GM19023 (cell line): ENCODE results near the gene ARHGEF11.
A peak's percentile ranks its signal among the peaks of the same experiment; 100 is the strongest.
"Not testable (repeated sequence)": the region's sequence is repeated elsewhere in the genome, so short reads cannot be mapped to it uniquely, and the experiment has no call there.

ENCODE experiments used
- ATAC-seq: cut with Tn5 transposase; IDR thresholded peaks from one replicate; pipeline ENCODE4 v1.9.1; 2021; ENCODE audit warnings: mild to moderate bottlenecking, moderate library complexity; ENCODE audit not compliant: unreplicated experiment

Gene ARHGEF11

GRCh38 chr1:157045250-157046218 lies at the start of gene ARHGEF11:
TSS of gene ARHGEF11 (minus strand) at chr1:157045742. CDS start at chr1:157044330, 1,412 bp downstream.
- ATAC-seq, result peak; percentile 72

GRCh38 chr1:157095091-157095490 lies 49.5 kb upstream of the ARHGEF11 start:
- no peak for ATAC-seq

GRCh38 chr1:157092831-157093230 lies 47.3 kb upstream of the ARHGEF11 start:
- ATAC-seq, result no peak

DNA sequence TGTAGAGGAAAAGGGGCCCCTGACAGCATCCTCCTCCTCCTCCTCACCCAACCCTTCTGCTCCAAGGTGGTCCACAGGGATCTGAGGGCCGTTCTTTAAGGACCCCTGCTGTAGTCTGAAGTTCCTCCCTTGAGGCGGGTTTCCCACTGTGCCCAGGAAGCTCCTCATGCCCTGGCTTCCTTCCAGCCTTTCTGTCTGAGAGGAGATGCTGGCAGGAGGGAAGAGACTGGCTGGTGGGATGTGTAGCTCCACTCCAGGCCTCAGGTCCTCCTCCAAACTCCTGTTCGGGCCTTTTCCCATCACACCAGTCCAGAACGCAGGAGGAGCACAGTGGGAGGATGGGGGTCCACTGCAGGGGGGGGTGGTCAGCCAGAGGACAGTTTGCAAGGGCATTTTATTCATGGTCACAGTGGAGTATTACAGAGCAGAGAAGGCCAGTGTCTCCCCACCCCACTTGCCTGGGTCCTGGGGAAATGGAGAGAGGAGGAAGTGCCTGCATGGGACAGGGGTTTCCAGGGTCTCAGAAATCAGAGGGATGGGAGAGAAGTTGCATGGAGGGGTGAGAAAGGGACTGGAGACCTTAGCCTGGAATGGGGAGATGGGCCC lies 46.2 kb upstream of the ARHGEF11 start:
- ATAC-seq, result no peak

DNA sequence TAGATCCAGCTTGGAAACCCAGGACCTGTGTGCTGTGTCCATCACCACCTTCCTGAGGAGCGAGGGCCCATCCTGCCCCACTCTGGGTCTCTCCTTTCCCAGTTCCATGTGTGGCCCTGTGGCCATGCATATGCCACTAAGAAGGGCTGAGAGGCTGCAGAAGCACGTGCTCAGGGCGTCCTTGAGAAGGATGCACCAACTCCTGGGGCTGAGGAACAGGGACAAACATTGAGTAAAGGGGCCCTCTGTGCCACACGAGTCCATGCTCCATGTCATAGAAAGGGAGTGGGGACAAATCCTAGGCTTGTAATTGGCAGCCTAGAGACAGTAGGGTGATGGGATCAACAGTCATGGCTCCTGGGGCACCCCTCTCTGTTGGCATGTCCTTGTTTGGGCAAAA lies 45.6 kb upstream of the ARHGEF11 start:
- no peak for ATAC-seq

GRCh38 chr1:157090771-157091170 lies 45.2 kb upstream of the ARHGEF11 start:
- no peak for ATAC-seq

DNA sequence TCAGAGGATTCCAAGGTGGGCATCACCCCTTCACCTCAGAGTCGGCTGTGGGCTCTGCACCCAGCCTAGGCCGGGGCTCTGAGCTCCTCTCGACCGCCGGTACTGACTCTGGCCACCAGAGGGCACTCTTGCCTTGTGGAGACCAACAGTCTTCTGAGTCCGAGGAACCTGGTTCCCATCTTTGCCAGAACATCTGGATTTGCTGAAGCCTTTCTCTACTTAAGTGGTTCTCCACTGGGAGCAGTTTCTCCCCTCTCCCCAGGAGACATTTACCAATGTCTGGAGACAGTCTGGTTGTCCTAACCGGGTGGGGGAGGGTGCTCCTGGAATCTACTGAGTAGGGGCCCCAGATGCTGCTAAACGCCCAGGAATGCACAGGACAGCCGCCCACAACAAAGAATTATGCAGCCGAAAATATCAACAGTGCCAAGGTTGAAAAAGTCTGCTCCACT lies 44.7 kb upstream of the ARHGEF11 start:
- ATAC-seq, result no peak

DNA sequence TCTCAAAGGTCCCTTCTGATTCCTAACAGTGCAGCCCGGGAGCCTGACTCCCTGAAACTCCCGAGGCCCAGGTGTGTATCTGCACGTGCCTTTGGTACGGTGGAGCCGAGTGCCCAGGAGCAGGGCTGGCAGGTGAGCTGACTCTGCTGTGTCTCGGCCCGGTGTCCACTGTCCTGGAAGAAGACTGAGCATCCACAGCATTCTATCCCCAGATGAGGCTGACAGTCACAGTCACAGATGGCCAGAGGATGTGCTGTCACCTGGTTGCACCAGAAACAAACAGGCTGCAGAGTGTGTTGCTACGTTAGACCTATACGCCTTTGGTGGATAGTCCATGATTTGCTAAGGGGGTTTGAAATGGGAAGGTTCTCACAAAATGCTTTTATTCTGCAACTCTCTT lies 44.2 kb upstream of the ARHGEF11 start:
- no peak for ATAC-seq

DNA sequence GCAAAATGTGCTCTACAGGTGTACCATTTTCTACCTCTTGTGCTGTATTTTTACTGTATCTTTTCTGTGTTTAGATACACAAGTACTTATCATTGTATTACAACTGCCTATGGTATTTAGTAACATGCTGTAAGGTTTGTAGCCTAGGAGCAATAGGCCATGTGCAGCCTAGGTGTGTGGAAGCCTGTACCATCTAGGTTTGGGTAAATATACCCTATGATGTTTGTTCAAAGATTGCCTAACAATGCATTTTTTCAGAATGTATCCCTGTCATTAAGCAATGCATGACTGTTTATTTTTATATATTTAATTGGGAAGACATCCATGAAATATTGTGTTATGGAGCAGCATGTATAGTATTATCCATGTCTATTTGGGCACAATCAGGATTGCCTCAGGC lies 43.1 kb upstream of the ARHGEF11 start:
- no peak for ATAC-seq

DNA sequence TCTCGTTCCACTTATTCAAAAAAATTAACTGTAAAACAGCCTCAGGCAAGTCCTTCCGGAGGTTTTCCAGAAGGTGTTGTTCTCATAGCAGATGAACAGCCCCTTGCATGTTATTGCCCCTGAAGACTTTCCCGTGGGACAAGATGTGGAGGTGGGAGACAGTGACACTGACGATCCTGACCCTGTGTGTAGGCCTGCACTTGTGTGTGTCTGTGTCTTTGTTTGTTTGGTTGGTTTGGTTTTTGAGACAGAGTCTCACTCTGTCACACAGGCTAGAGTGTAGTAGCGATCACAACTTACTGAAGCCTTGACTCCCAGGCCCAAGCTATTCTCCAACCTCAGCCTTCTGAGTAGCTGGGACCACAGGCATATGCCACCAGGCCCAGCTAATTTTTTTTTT lies 41.5 kb upstream of the ARHGEF11 start:
- no peak for ATAC-seq

DNA sequence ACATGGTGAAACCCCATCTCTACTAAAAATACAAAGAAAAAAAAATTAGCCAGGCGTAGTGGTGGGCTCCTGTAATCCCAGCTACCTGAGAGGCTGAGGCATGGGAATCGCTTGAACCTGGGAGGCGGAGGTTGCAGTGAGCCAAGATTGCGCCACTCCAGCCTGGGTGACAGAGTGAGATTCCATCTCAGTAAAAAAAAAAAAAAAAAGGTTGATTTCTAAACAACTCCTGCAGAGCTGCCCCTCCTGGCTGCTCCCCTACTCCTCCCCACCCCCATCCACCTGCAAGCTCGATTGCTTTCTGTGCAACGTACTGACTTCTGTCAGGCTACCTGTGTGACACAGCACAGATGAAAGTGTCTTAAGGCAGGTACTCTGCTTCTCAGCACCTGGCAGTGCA lies 40.8 kb upstream of the ARHGEF11 start:
- ATAC-seq, result no peak

- no peak for ATAC-seq
Measured at GRCh38 chr1:157085421-157085820, 39.9 kb upstream of the ARHGEF11 start.

- no peak for ATAC-seq
Measured at GRCh38 chr1:157084720-157085119, 39.2 kb upstream of the ARHGEF11 start.

- ATAC-seq, result no peak
Measured at GRCh38 chr1:157081707-157082106, 36.2 kb upstream of the ARHGEF11 start.

DNA sequence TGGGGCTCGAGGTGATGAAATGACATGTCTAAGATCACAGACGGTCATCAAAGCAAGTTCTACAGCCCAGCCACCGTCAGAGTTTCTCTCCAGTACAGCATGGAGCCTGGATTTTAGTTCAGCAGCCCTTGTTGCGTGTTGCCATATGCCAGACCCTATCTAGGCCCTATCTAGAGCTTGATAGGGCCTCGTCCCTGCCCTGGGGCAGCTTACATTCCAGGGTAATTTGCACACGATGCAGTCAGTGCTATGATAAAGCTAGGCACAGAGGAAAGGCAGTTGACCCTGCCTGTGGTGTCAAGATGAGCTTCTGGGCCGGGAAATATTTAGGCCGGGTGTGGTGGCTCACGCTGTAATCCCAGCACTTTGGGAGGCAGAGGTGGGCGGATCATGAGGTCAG lies 35.2 kb upstream of the ARHGEF11 start:
- no peak for ATAC-seq

DNA sequence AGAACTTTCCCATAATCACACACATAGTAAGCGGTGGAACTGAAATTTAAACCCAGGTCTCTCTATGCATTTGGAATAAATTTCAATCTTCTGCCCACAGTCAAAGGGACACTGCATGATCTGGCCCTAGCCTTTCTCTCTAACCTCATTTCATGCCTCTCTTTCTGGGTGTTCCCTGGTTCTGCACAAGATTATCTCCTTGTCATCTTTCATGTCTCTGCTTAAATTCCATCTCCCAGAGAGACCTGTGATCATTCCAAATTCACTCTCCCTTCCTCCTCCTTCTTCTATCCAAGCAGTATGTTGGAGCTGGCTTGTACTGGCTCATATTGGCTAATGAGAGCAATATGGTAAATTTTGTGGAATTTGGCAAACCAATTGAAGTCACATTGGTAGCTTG lies 31.9 kb upstream of the ARHGEF11 start:
- no peak for ATAC-seq

GRCh38 chr1:157073944-157074685 lies 28.6 kb upstream of the ARHGEF11 start:
- no peak for ATAC-seq

GRCh38 chr1:157069601-157070000 lies 24.1 kb upstream of the ARHGEF11 start:
- ATAC-seq, result no peak

DNA sequence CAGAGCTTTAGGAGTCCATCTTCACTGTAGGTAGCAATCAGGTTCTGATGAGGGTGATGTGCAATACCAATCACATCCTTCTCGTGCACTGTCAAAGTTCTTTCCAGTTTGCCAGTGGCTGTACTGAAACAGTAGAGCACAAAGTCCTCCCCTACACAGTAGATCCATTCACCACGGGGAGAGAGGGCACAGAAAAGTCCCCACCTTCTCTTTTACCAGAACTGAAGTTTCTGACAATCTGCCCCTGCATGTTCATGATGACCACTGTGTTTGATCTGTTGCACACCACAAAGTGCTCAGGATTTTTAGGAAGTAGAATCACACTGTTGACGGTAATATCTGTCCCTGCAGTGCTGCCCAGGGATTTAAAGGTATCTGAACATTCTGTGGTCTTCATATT lies 13.7 kb upstream of the ARHGEF11 start:
- not testable (repeated sequence) for ATAC-seq

DNA sequence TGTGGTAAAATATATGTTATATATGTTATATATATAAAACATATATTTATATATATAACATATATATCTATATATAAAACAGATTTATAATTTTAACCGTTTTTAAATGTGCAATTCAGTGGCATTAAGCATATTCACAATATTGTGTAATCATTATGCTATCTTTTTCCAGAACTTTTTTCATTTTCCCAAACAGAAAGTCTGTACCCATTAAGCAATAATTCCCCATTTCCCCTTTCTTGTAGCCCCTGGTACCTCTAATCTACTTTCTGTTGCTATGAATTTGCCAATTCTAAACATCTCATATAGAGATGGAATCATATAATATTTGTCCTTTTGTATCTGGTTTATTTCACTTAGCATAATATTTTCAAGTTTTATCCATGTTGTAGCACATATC lies 10.7 kb upstream of the ARHGEF11 start:
- no peak for ATAC-seq

DNA sequence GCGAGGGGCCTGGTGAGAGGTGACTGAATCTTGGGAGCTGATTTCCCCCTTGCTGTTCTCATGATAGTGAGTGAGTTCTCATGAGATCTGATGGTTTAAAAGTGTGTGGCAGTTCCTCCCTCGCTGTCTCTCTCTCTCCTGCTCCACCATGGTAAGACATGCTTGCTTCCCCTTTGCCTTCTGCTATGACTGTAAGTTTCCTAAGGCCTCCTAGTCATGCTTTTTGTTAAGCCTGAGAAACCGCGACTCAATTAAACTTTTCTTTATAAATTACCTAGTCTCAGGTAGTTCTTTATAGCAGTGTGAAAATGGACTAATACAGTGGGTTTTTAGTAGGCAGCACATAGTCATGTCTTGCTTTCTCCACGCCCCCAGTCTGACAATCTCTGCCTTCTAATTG lies 10.2 kb upstream of the ARHGEF11 start:
- ATAC-seq, result not testable (repeated sequence)
